ENCODE results near the gene CEP295NL.
"Not testable (repeated sequence)": the region's sequence is repeated elsewhere in the genome, so short reads cannot be mapped to it uniquely, and the experiment has no call there.

The CEP295NL gene

GRCh38 chr17:78946631-78947030 lies 43.6 kb upstream of the CEP295NL start:
- TF ChIP-seq MYC (IDR thresholded peaks at IDR 0.05; ENCODE audit: low read depth, low read length) (no peak), POLR2A (IDR thresholded peaks at IDR 0.05; ENCODE audit: extremely low read depth, insufficient read length) (no peak)
- TF ChIP-seq, protein P1, sequence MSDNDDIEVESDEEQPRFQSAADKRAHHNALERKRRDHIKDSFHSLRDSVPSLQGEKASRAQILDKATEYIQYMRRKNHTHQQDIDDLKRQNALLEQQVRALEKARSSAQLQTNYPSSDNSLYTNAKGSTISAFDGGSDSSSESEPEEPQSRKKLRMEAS (IDR thresholded peaks at IDR 0.05; ENCODE audit: low read depth, low read length): no peak
- TF ChIP-seq, protein P2, sequence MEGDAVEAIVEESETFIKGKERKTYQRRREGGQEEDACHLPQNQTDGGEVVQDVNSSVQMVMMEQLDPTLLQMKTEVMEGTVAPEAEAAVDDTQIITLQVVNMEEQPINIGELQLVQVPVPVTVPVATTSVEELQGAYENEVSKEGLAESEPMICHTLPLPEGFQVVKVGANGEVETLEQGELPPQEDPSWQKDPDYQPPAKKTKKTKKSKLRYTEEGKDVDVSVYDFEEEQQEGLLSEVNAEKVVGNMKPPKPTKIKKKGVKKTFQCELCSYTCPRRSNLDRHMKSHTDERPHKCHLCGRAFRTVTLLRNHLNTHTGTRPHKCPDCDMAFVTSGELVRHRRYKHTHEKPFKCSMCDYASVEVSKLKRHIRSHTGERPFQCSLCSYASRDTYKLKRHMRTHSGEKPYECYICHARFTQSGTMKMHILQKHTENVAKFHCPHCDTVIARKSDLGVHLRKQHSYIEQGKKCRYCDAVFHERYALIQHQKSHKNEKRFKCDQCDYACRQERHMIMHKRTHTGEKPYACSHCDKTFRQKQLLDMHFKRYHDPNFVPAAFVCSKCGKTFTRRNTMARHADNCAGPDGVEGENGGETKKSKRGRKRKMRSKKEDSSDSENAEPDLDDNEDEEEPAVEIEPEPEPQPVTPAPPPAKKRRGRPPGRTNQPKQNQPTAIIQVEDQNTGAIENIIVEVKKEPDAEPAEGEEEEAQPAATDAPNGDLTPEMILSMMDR (IDR thresholded peaks at IDR 0.05; ENCODE audit: low read depth, low read length): no peak
- no peak overlapping the region for H3K4me3 ChIP-seq (ENCODE audit: low read depth, low read length)
- no peak for DNase-seq (ENCODE audit: low read depth)

DNA sequence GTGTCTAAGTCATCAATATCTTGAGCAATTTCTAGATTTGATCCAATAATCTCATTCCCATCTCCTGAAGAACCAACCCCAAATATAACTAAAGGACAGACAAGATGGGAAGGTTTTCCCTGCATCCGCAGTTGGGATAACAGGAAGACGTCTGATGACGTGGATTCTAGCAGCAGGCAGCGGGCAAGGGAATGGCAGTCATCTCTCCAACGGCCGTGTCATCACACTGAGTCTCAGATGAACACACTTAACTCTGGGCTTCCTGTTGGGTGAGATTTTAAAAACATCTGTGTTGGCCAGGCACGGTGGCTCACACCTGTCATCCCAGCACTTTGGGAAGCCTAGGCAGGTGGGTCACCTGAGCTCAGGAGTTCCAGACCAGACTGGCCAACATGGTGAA lies 43.1 kb upstream of the CEP295NL start:
- TF ChIP-seq POLR2A (IDR thresholded peaks at IDR 0.05; ENCODE audit: extremely low read depth, insufficient read length): no peak
- TF ChIP-seq MYC (IDR thresholded peaks at IDR 0.05; ENCODE audit: low read depth, low read length): no peak
- TF ChIP-seq, protein P1 (IDR thresholded peaks at IDR 0.05; ENCODE audit: low read depth, low read length): no peak
- TF ChIP-seq, protein P2 (IDR thresholded peaks at IDR 0.05; ENCODE audit: low read depth, low read length): no peak
- no peak overlapping the region for H3K4me3 ChIP-seq (ENCODE audit: low read depth, low read length)
- no peak for DNase-seq (ENCODE audit: low read depth)

- not testable (repeated sequence) for DNase-seq (ENCODE audit: low read depth); H3K4me3 ChIP-seq (ENCODE audit: low read depth, low read length)
Observed at GRCh38 chr17:78945455-78945854, 42.5 kb upstream of the CEP295NL start.

DNA sequence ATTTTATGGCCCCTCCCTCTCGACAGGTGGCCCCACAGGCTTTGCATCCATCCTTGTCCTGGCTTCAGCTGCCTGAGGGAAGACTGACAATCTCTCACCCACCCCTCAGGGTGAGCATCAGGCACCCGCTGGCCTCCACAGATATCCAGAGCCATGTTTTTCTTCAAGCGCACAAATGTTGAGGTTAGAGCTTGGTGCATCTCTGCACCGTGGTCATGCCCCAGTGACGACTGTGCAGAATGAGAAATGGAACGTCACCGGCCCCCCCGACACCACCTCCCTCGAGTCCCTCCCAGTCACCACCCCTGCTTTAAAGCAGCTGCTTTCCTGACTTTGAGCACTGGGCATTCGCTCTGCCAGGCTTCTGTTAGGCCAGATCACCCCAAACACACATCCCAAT lies 42.0 kb upstream of the CEP295NL start:
- DNase-seq (ENCODE audit: low read depth): no peak
- TF ChIP-seq MYC (IDR thresholded peaks at IDR 0.05; ENCODE audit: low read depth, low read length) (no peak), POLR2A (IDR thresholded peaks at IDR 0.05; ENCODE audit: extremely low read depth, insufficient read length) (no peak)
- TF ChIP-seq, protein P1 (IDR thresholded peaks at IDR 0.05; ENCODE audit: low read depth, low read length): no peak
- TF ChIP-seq, protein P2 (IDR thresholded peaks at IDR 0.05; ENCODE audit: low read depth, low read length): no peak
- no peak overlapping the region for H3K4me3 ChIP-seq (ENCODE audit: low read depth, low read length)

DNA sequence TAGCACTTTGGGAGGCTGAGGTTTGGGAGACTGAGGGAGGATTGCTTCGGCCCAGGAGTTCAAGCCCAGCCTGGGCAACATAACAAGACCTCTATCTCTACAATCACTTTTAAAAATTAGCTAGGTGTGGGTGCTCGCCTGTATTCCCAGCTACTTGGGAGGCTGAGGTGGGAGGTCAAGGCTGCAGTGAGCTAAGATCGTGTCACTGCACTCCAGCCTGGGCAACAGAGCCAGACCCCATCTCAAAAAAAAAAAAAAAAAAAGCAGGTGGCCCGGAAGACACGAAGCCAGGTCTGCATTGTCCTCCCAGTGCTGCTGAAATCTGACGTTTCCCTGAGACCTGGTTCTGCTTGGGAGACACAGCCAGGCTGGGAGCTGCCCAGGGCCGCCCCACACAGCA lies 41.0 kb upstream of the CEP295NL start:
- TF ChIP-seq, protein P2 (IDR thresholded peaks at IDR 0.05; ENCODE audit: low read depth, low read length): no peak
- TF ChIP-seq POLR2A (IDR thresholded peaks at IDR 0.05; ENCODE audit: extremely low read depth, insufficient read length) (no peak), MYC (IDR thresholded peaks at IDR 0.05; ENCODE audit: low read depth, low read length) (no peak)
- no peak for DNase-seq (ENCODE audit: low read depth)
- no peak overlapping the region for H3K4me3 ChIP-seq (ENCODE audit: low read depth, low read length)

DNA sequence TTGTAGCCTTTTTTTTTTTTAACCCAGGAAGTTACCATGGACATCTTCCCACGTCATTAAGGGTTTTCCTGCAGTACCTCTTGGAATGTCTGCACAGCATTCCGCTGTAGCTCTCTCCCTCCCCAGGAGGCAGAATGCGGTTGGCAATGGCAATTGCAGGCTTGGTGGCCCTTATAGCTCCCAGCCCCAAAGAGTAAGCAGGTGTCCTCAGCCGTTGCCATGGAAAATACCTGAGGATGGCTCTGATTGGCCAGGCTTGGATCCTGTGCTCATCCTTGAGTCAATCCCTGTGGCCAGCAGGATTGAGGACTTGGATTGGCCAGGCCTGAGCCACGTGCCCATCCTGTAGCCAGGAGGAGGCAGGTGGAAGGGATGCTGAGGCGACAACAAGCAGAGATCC lies 37.7 kb upstream of the CEP295NL start:
- TF ChIP-seq MYC (IDR thresholded peaks at IDR 0.05; ENCODE audit: low read depth, low read length): no peak
- TF ChIP-seq, protein P2 (IDR thresholded peaks at IDR 0.05; ENCODE audit: low read depth, low read length): no peak
- no peak for DNase-seq (ENCODE audit: low read depth)
- H3K4me3 ChIP-seq (ENCODE audit: low read depth, low read length): no peak overlapping the region

- no peak overlapping the region for H3K4me3 ChIP-seq (ENCODE audit: low read depth, low read length)
- DNase-seq (ENCODE audit: low read depth): no peak
- TF ChIP-seq, protein P2 (IDR thresholded peaks at IDR 0.05; ENCODE audit: low read depth, low read length): no peak
- no peak for TF ChIP-seq POLR2A (IDR thresholded peaks at IDR 0.05; ENCODE audit: extremely low read depth, insufficient read length)
- TF ChIP-seq, protein P1 (IDR thresholded peaks at IDR 0.05; ENCODE audit: low read depth, low read length): no peak
- no peak for TF ChIP-seq MYC (IDR thresholded peaks at IDR 0.05; ENCODE audit: low read depth, low read length)
Observed at GRCh38 chr17:78940258-78940657, 37.3 kb upstream of the CEP295NL start.
